AG09319 (cell line): Measurements from ENCODE around the gene ZFYVE9.

Source experiments
- DNase-seq: peaks from one replicate; pipeline ENCODE4 v3.0.0-alpha.2; 2010; ENCODE audit warnings: low read depth; ENCODE audit errors: extremely low read depth
- TF ChIP-seq, protein P1 (sequence below): IDR thresholded peaks from 2 replicates; pipeline ENCODE4 v1.5.1; 2011; ENCODE audit warnings: low read depth, mild to moderate bottlenecking, inconsistent platforms, low read length, moderate library complexity

Gene ZFYVE9

DNA sequence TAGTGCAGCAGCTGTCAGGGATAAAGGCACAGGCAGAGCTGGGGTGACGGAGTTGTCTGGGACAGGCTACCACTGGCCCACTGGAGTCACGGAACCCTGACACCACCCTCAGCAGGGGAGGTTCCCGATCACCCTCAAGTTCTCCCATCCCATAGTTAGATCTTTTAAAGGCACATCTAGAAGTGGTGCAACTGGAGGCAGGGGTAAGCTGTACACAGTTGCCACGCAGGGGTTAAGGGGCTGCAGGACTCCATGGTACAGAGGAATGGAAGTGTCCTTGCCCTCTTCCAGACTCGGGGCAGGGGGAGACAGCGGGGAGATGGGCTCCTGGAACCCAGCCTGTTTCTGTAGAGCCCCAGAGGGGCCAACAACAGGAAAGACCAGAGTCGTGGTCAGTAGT lies 210.8 kb downstream of the ZFYVE9 start:
- TF ChIP-seq, protein P1, sequence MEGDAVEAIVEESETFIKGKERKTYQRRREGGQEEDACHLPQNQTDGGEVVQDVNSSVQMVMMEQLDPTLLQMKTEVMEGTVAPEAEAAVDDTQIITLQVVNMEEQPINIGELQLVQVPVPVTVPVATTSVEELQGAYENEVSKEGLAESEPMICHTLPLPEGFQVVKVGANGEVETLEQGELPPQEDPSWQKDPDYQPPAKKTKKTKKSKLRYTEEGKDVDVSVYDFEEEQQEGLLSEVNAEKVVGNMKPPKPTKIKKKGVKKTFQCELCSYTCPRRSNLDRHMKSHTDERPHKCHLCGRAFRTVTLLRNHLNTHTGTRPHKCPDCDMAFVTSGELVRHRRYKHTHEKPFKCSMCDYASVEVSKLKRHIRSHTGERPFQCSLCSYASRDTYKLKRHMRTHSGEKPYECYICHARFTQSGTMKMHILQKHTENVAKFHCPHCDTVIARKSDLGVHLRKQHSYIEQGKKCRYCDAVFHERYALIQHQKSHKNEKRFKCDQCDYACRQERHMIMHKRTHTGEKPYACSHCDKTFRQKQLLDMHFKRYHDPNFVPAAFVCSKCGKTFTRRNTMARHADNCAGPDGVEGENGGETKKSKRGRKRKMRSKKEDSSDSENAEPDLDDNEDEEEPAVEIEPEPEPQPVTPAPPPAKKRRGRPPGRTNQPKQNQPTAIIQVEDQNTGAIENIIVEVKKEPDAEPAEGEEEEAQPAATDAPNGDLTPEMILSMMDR, result no peak
- no peak for DNase-seq

- DNase-seq, result no peak
- TF ChIP-seq, protein P1, result no peak
Observed at GRCh38 chr1:52355436-52355835, 213.5 kb downstream of the ZFYVE9 start.

DNA sequence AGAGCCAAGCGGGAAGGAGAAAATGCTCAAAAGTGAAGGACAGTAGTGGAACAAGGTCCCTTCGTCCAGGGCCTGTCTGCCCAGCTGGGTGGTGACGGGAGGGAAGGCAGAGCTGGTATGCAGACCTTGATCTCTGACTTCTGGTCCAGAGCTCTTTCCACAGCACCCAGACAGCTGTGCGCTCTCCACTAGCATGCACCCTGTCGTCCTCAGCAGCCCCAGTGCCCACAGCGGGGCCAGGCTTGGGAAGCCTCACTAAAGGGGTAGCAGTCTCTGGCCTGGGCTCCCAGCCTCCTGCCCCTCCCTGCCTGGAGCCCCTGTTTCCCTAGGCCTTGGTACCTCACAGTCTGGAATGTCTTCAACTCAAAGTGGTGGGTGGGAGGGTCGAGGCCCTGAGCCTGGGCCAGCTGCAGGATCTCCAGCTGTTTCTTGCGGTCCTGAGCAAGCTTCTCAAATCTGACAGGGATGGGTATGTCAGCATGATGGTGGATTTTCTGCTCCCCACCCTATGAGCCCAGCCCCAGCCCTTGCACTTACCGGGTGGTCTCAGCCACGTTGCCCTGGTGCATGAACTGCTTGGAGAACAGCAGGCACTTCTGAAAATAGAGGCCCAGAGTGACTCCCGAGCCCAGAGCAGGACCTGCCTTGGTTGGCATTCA lies 214.1 kb downstream of the ZFYVE9 start:
- TF ChIP-seq, protein P1, result no peak
- no peak for DNase-seq

- no peak for DNase-seq
- TF ChIP-seq, protein P1, result no peak
Observed at GRCh38 chr1:52356818-52357355, 215.0 kb downstream of the ZFYVE9 start.

- DNase-seq, result no peak
- TF ChIP-seq, protein P1, result no peak
Observed at GRCh38 chr1:52357397-52357796, 215.5 kb downstream of the ZFYVE9 start.

DNA sequence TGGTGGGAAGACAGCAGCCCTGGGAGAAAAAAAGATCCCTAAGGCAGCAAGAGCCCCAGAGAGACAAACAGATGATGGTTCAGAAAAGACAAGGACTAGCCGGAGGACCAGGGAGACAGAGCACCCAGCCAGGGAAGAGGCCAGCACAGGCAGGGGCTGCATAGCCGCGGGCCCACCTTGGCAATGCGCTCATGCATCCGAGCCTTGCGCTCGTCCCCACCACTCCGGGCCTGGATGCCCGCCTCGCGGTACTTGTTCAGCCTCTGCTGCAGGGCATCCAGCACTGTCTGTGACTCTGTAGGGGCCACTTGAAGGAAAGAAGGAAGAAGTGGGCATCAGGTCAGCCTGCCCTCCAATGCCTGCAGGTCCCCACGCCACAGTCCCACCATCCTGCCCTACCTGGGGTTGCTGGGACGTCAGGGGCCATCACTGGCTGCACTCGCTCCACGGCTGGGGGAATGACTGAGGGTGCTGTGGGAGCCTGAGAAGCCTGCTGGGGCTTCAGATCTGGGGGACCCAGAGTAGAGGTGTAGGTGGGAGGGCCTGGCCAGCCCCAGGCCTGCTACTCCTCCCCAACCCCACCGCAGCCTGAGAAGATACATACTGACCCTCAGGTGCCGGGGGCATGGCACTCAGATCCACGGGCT lies 217.1 kb downstream of the ZFYVE9 start:
- DNase-seq, result no peak
- TF ChIP-seq, protein P1, result no peak
